GM23338 (cell line): ENCODE data around the gene KRTAP9-9. TPM values are rescaled to one million over a fixed set of nuclear protein-coding genes. Genes with fewer than 3 reads are reported as not detected.

Experiments
- ATAC-seq: fragments of 200-7000 bp; cut with Tn5 transposase; 3 replicates; pipeline ENCODE4 v1.9.1; 2020
- DNase-seq: peaks from one replicate; pipeline ENCODE4 v3.0.0-alpha.2; 2015; ENCODE audit warnings: low spot score
- H2AFZ ChIP-seq: fragments of 200-600 bp; sonication (generic); 2 replicates; pipeline ENCODE4 v1.8.0; 2016; ENCODE audit warnings: antibody characterized with exemption, mild to moderate bottlenecking, moderate library complexity
- H3F3A ChIP-seq: fragments of 200-600 bp; sonication (generic); replicated peaks from 2 replicates; pipeline ENCODE4 v1.8.0; 2017; ENCODE audit warnings: antibody characterized with exemption, mixed run types, low read depth
- H3K27ac ChIP-seq: fragments of 200-600 bp; sonication (generic); 2 replicates; pipeline ENCODE4 v1.6.1; 2016; ENCODE audit warnings: low read depth
- H3K27me3 ChIP-seq: fragments of 200-600 bp; sonication (generic); 2 replicates; pipeline ENCODE4 v1.8.0; 2016; ENCODE audit warnings: mild to moderate bottlenecking, mixed run types, moderate library complexity; ENCODE audit not compliant: insufficient read depth
- H3K36me3 ChIP-seq: fragments of 200-600 bp; sonication (generic); 2 replicates; pipeline ENCODE4 v1.8.0; 2016; ENCODE audit warnings: mild to moderate bottlenecking; ENCODE audit not compliant: insufficient read depth
- H3K4me1 ChIP-seq: fragments of 200-600 bp; sonication (generic); 2 replicates; pipeline ENCODE4 v1.8.0; 2016; ENCODE audit warnings: mild to moderate bottlenecking, moderate library complexity; ENCODE audit not compliant: insufficient read depth
- H3K4me2 ChIP-seq: fragments of 200-600 bp; sonication (generic); 2 replicates; pipeline ENCODE4 v1.7.1; 2017; ENCODE audit warnings: mixed run types
- H3K4me3 ChIP-seq: fragments of 200-600 bp; sonication (generic); 2 replicates; pipeline ENCODE4 v1.6.1; 2016; ENCODE audit warnings: mixed run types
- H3K79me2 ChIP-seq: fragments of 200-600 bp; sonication (generic); replicated peaks from 2 replicates; pipeline ENCODE4 v1.8.0; 2017; ENCODE audit warnings: mild to moderate bottlenecking; ENCODE audit not compliant: insufficient read depth
- H3K9me2 ChIP-seq: fragments of 200-600 bp; sonication (generic); 2 replicates; pipeline ENCODE4 v1.8.0; 2017; ENCODE audit not compliant: insufficient read depth
- H4K20me1 ChIP-seq: fragments of 200-600 bp; sonication (generic); replicated peaks from 2 replicates; pipeline ENCODE4 v1.8.0; 2017; ENCODE audit warnings: mild to moderate bottlenecking; ENCODE audit not compliant: insufficient read depth
- H3K27ac Mint-ChIP-seq: 2 replicates; pipeline ENCODE4 v1.8.0; 2020; ENCODE audit warnings: inconsistent platforms, mild to moderate bottlenecking, moderate library complexity, mixed read lengths
- H3K27me3 Mint-ChIP-seq: 3 replicates; pipeline ENCODE4 v1.8.0; 2022; ENCODE audit warnings: low read depth, mild to moderate bottlenecking, moderate library complexity, mixed read lengths, inconsistent platforms; ENCODE audit not compliant: insufficient read depth, poor library complexity
- H3K36me3 Mint-ChIP-seq: 3 replicates; pipeline ENCODE4 v1.8.0; 2021; ENCODE audit warnings: low read depth, mild to moderate bottlenecking, inconsistent platforms, moderate library complexity, mixed read lengths
- H3K4me1 Mint-ChIP-seq: 3 replicates; pipeline ENCODE4 v1.8.0; 2020; ENCODE audit warnings: mild to moderate bottlenecking, inconsistent platforms, mixed read lengths
- H3K4me3 Mint-ChIP-seq: 3 replicates; pipeline ENCODE4 v1.8.0; 2021; ENCODE audit warnings: moderate library complexity, mild to moderate bottlenecking, inconsistent platforms, mixed read lengths
- H3K9me3 Mint-ChIP-seq: 3 replicates; pipeline ENCODE4 v1.8.0; 2020; ENCODE audit warnings: moderate library complexity, mild to moderate bottlenecking, inconsistent platforms, mixed read lengths
- CREB1 ChIP-seq: fragments of 250-450 bp; sonication (Bioruptor Pico); IDR thresholded peaks from 2 replicates; pipeline ENCODE4 v1.5.0; 2020; ENCODE audit warnings: low read depth, mild to moderate bottlenecking, moderate library complexity
- CTCF ChIP-seq, 2 experiments: fragments of 200-600 bp in 1 of 2; sonication (generic) in 1 of 2; conservative IDR thresholded peaks; 2 replicates each; pipeline versions ENCODE4 v1.5.1 to v1.6.1; 2016 to 2017; ENCODE audit warnings: antibody characterized with exemption in 2 of 2, low read depth in 2 of 2, mild to moderate bottlenecking in 2 of 2, moderate library complexity in 1 of 2
- EZH2 ChIP-seq: fragments of 200-600 bp; sonication (generic); IDR thresholded peaks from one replicate; pipeline ENCODE4 v1.8.0; 2017; ENCODE audit warnings: antibody characterized with exemption, mild to moderate bottlenecking, low read depth; ENCODE audit not compliant: unreplicated experiment
- JUNB ChIP-seq: IDR thresholded peaks from one replicate; pipeline ENCODE4 v1.6.1; 2016; ENCODE audit warnings: antibody characterized with exemption; ENCODE audit not compliant: unreplicated experiment
- REST ChIP-seq: IDR thresholded peaks from one replicate; pipeline ENCODE4 v1.6.1; 2018; ENCODE audit warnings: antibody characterized with exemption; ENCODE audit not compliant: unreplicated experiment
- STAT1 ChIP-seq: IDR thresholded peaks from one replicate; pipeline ENCODE4 v1.6.1; 2016; ENCODE audit warnings: antibody characterized with exemption; ENCODE audit not compliant: unreplicated experiment
- ZNF114 ChIP-seq: fragments of 250-450 bp; sonication (Bioruptor Pico); IDR thresholded peaks from 2 replicates; pipeline ENCODE4 v1.5.0; 2020; ENCODE audit warnings: mild to moderate bottlenecking, moderate library complexity
- ZNF331 ChIP-seq: fragments of 250-450 bp; sonication (Bioruptor Pico); IDR thresholded peaks from 2 replicates; pipeline ENCODE4 v1.5.0; 2020; ENCODE audit warnings: low read depth, mild to moderate bottlenecking, moderate library complexity
- polyA plus RNA-seq: library from polyadenylated mRNA; unstranded; fragments of >200 nt; fragmentation: Nextera tagmentation; extraction: Ambion mirVana; gene quantifications from 2 replicates; pipeline ENCODE4 v1.2.1, GENCODE V29; 2016
- total RNA-seq: library from RNA; depleted of rRNA; stranded (reverse); fragments of >200 nt; shearing (Covaris generic); gene quantifications from 2 replicates; pipeline ENCODE4 v1.2.3, GENCODE V29; 2014

KRTAP9-9 gene
- total and polyA plus RNA-seq, 2 experiments from 2014 or later = not detected

GRCh38 chr17:41264599-41264998 lies 9.4 kb downstream of the KRTAP9-9 start (continued):
- no peak for TF ChIP-seq REST

- no peaks in the 10 kb centered on the region for H3K36me3 ChIP-seq
- no peaks in the 10 kb centered on the region for H3K79me2 ChIP-seq
- no peak within 1 kb of the TSS for H3K27ac Mint-ChIP-seq
- H3K9me2 ChIP-seq = no peaks in the 10 kb centered on the region; the same call in 1 of the 2 replicates
- no peaks in the 10 kb centered on the region for H3K36me3 Mint-ChIP-seq
- TF ChIP-seq CTCF (conservative IDR thresholded peaks at IDR 0.05; ENCODE audit: low read depth in 2 of 2) = no peak
- no peak for TF ChIP-seq ZNF331 (CRISPR knock-in tag)
- no peak for TF ChIP-seq CREB1
- TF ChIP-seq STAT1 = no peak
- no peak for TF ChIP-seq JUNB
- H3K4me3 Mint-ChIP-seq = no peak within 1 kb of the TSS
- no peak for ATAC-seq
- no peaks in the 10 kb centered on the region for H3K4me1 Mint-ChIP-seq
- H4K20me1 ChIP-seq = no peaks in the 10 kb centered on the region
- H3K27me3 Mint-ChIP-seq = peaks cover 4% of the 10 kb centered on the region
- H3K4me1 ChIP-seq = no peaks in the 10 kb centered on the region
- H3K9me3 Mint-ChIP-seq = no peaks in the 10 kb centered on the region; the same call in 2 of the 3 replicates
- H3F3A ChIP-seq = no peaks in the 10 kb centered on the region
- no peak within 1 kb of the TSS for H3K4me3 ChIP-seq
- H3K4me2 ChIP-seq = no peak within 1 kb of the TSS
- no peak within 1 kb of the TSS for H2AFZ ChIP-seq
- H3K27me3 ChIP-seq = no peaks in the 10 kb centered on the region
- H3K27ac ChIP-seq = no peak within 1 kb of the TSS
- DNase-seq = no peak
Measured at GRCh38 chr17:41265078-41265477, 9.9 kb downstream of the KRTAP9-9 start, which contains the start of gene KRTAP9-6. TSS of gene KRTAP9-6 (plus strand) at chr17:41265378. CDS start at chr17:41265378, 0 bp downstream.

- Mint-ChIP-seq H3K27me3 (peaks cover 2% of the 10 kb centered on the region), H3K4me1 (no peaks in the 10 kb centered on the region), H3K4me3 (no peak overlapping the region), H3K27ac (no peak overlapping the region), H3K36me3 (no peaks in the 10 kb centered on the region), H3K9me3 (no peaks in the 10 kb centered on the region)
- no peaks in the 10 kb centered on the region for H3K4me1 ChIP-seq
- no peak overlapping the region for H3K4me3 ChIP-seq
- no peak overlapping the region for H2AFZ ChIP-seq
- no peaks in the 10 kb centered on the region for H3K27me3 ChIP-seq
- H3K4me2 ChIP-seq = no peak overlapping the region
- no peak overlapping the region for H3K27ac ChIP-seq
- no peaks in the 10 kb centered on the region for H3F3A ChIP-seq
- H3K79me2 ChIP-seq = no peaks in the 10 kb centered on the region
- ATAC-seq (no peak), DNase-seq (no peak)
- H4K20me1 ChIP-seq = no peaks in the 10 kb centered on the region
- no peaks in the 10 kb centered on the region for H3K9me2 ChIP-seq
- no peaks in the 10 kb centered on the region for H3K36me3 ChIP-seq
- TF ChIP-seq CTCF (conservative IDR thresholded peaks at IDR 0.05; ENCODE audit: low read depth in 2 of 2) (no peak), STAT1 (no peak), ZNF331 (CRISPR knock-in tag) (no peak), ZNF114 (CRISPR knock-in tag) (no peak), CREB1 (no peak), EZH2 (no peak), REST (no peak), JUNB (no peak)
Measured at GRCh38 chr17:41267711-41268110, 12.5 kb downstream of the KRTAP9-9 start.
